Islet of Langerhans (tissue), 1 donor: ENCODE data around the gene GPR18.

Experiments used
- FAIRE-seq: peaks from one replicate; lab custom pipeline; 2011; peaks lifted over from hg19 to GRCh38; lab: Jason Lieb, UNC

The GPR18 gene

GRCh38 chr13:99290894-99291293 lies 32.7 kb upstream of the GPR18 start:
- no peak for FAIRE-seq

- no peak for FAIRE-seq
Measured at GRCh38 chr13:99289674-99290337, 31.6 kb upstream of the GPR18 start.

- FAIRE-seq, result no peak
Measured at GRCh38 chr13:99289271-99289670, 31.1 kb upstream of the GPR18 start.

GRCh38 chr13:99288089-99288488 lies 29.9 kb upstream of the GPR18 start:
- no peak for FAIRE-seq

- FAIRE-seq, result no peak
Measured at GRCh38 chr13:99287551-99287950, 29.4 kb upstream of the GPR18 start.

- FAIRE-seq, result no peak
Measured at GRCh38 chr13:99285432-99286182, 27.4 kb upstream of the GPR18 start.

- FAIRE-seq, result peak; percentile 47
Measured at GRCh38 chr13:99282264-99283231, 24.4 kb upstream of the GPR18 start.

GRCh38 chr13:99281811-99282263 lies 23.7 kb upstream of the GPR18 start:
- no peak for FAIRE-seq

GRCh38 chr13:99280166-99280565 lies 22.0 kb upstream of the GPR18 start:
- FAIRE-seq, result no peak

GRCh38 chr13:99279637-99280036 lies 21.5 kb upstream of the GPR18 start:
- no peak for FAIRE-seq

GRCh38 chr13:99278843-99279242 lies 20.7 kb upstream of the GPR18 start:
- FAIRE-seq, result no peak

GRCh38 chr13:99278200-99278599 lies 20.0 kb upstream of the GPR18 start:
- no peak for FAIRE-seq

GRCh38 chr13:99277629-99278028 lies 19.4 kb upstream of the GPR18 start:
- FAIRE-seq, result no peak

- no peak for FAIRE-seq
Measured at GRCh38 chr13:99276706-99277105, 18.5 kb upstream of the GPR18 start.

GRCh38 chr13:99275093-99275469 lies 16.9 kb upstream of the GPR18 start:
- no peak for FAIRE-seq

GRCh38 chr13:99273128-99273527 lies 14.9 kb upstream of the GPR18 start:
- no peak for FAIRE-seq

GRCh38 chr13:99272481-99272880 lies 14.3 kb upstream of the GPR18 start:
- no peak for FAIRE-seq

GRCh38 chr13:99271249-99271648 lies 13.1 kb upstream of the GPR18 start:
- FAIRE-seq, result no peak

- no peak for FAIRE-seq
Measured at GRCh38 chr13:99270518-99270917, 12.3 kb upstream of the GPR18 start.

GRCh38 chr13:99269627-99270241 lies 11.6 kb upstream of the GPR18 start:
- peak; percentile 96 for FAIRE-seq

- no peak for FAIRE-seq
Measured at GRCh38 chr13:99268822-99269221, 10.6 kb upstream of the GPR18 start.

GRCh38 chr13:99267927-99268326 lies 9.7 kb upstream of the GPR18 start:
- no peak for FAIRE-seq
